H1 (cell line): ENCODE data around the gene SIK2. TPM values are rescaled to one million over a fixed set of nuclear protein-coding genes. Genes with fewer than 3 reads are reported as not detected.

Experiments used
- CTCF ChIA-PET: fragments of 300-600 bp; sonication (Branson Sonifier 250); formaldehyde crosslinking; loops from one replicate; lab custom pipeline; 2021; ENCODE audit not compliant: partially characterized antibody; lab: Charles Lee
- POLR2A ChIA-PET: fragments of 300-600 bp; sonication (Branson Sonifier 250); formaldehyde crosslinking; loops from one replicate; lab custom pipeline; 2021; ENCODE audit warnings: inconsistent platforms; ENCODE audit not compliant: partially characterized antibody; lab: Charles Lee
- DNase-seq, 2 experiments: peaks; one replicate each; pipeline versions ENCODE4 v3.0.0 to v3.0.0-alpha.2; 2010 to 2022; ENCODE audit warnings: low spot score in 2 of 2, low read depth in 1 of 2, mixed read lengths in 1 of 2
- FAIRE-seq: peaks from 2 replicates; lab custom pipeline; 2011; peaks lifted over from hg19 to GRCh38; lab: Jason Lieb, UNC
- H2AFZ ChIP-seq: 2 replicates; pipeline ENCODE4 v1.8.1; 2012; ENCODE audit warnings: low read length, inconsistent platforms
- H2AK5ac ChIP-seq: 2 replicates; pipeline ENCODE4 v1.6.1; 2013; ENCODE audit warnings: low read depth, low read length
- H2BK120ac ChIP-seq: replicated peaks from 2 replicates; pipeline ENCODE3; 2013; ENCODE audit warnings: low read depth, low read length, inconsistent platforms
- H2BK12ac ChIP-seq: 2 replicates; pipeline ENCODE4 v1.6.1; 2013; ENCODE audit warnings: low read depth, low read length
- H2BK15ac ChIP-seq: 2 replicates; pipeline ENCODE4 v1.6.1; 2013; ENCODE audit warnings: low read length
- H2BK20ac ChIP-seq: 2 replicates; pipeline ENCODE4 v1.6.1; 2013; ENCODE audit warnings: low read length
- H2BK5ac ChIP-seq: 2 replicates; pipeline ENCODE4 v1.6.1; 2013; ENCODE audit warnings: low read depth, low read length
- H3K14ac ChIP-seq: 2 replicates; pipeline ENCODE4 v1.6.1; 2013; ENCODE audit warnings: inconsistent platforms; ENCODE audit not compliant: insufficient read length
- H3K18ac ChIP-seq: 2 replicates; pipeline ENCODE4 v1.6.1; 2013; ENCODE audit warnings: low read length; ENCODE audit errors: extremely low read depth
- H3K23ac ChIP-seq: 2 replicates; pipeline ENCODE4 v1.6.1; 2013; ENCODE audit warnings: inconsistent platforms; ENCODE audit not compliant: insufficient read length
- H3K23me2 ChIP-seq: 2 replicates; pipeline ENCODE4 v1.6.1; 2013; ENCODE audit warnings: low read depth, low read length
- H3K27ac ChIP-seq: 2 replicates; pipeline ENCODE4 v1.6.1; 2011; ENCODE audit warnings: low read depth, low read length, inconsistent platforms
- H3K27me3 ChIP-seq, 4 experiments: replicated peaks in 1 of 4; 1 replicate in 1 of 4; 2 replicates in 3 of 4; pipeline versions ENCODE4 v1.6.1 to v1.8.1; 2011 to 2013; ENCODE audit warnings: low read length in 3 of 4, mild to moderate bottlenecking in 3 of 4, inconsistent platforms in 2 of 4, mixed read lengths in 2 of 4, moderate library complexity in 1 of 4; ENCODE audit not compliant: control insufficient read depth in 3 of 4, insufficient read depth in 3 of 4; ENCODE audit errors: extremely low read depth in 1 of 4
- H3K36me3 ChIP-seq, 4 experiments: 2 replicates each; pipeline versions ENCODE4 v1.6.1 to v1.8.1; 2011 to 2013; ENCODE audit warnings: mild to moderate bottlenecking in 4 of 4, low read length in 3 of 4, moderate library complexity in 2 of 4, control low read depth in 1 of 4, inconsistent platforms in 1 of 4; ENCODE audit not compliant: insufficient read depth in 4 of 4, control insufficient read depth in 2 of 4
- H3K4ac ChIP-seq: replicated peaks from 2 replicates; pipeline ENCODE3; 2013; ENCODE audit warnings: low read length, low read depth, mixed read lengths, inconsistent platforms; ENCODE audit not compliant: insufficient read length
- H3K4me1 ChIP-seq, 4 experiments: replicated peaks in 1 of 4; 1 replicate in 1 of 4; 2 replicates in 3 of 4; pipeline versions ENCODE4 v1.6.1 to v1.8.1; 2011 to 2013; ENCODE audit warnings: low read length in 3 of 4, inconsistent platforms in 2 of 4, mixed read lengths in 1 of 4; ENCODE audit not compliant: insufficient read depth in 4 of 4, control insufficient read depth in 3 of 4
- H3K4me2 ChIP-seq, 2 experiments: 2 replicates each; pipeline versions ENCODE4 v1.6.1 to v1.8.1; 2011 to 2013; ENCODE audit warnings: low read depth in 2 of 2, low read length in 2 of 2, control low read depth in 1 of 2, inconsistent platforms in 1 of 2, mild to moderate bottlenecking in 1 of 2; ENCODE audit not compliant: insufficient read depth in 1 of 2
- H3K4me3 ChIP-seq, 4 experiments: fragments of 200-600, 300-600 bp in 1 of 4; sonication (generic), shearing (Covaris generic), sonication (Bioruptor Twin) in 1 of 4; 2 replicates each; pipeline versions ENCODE4 v1.5.1 to v1.8.1; 2011 to 2016; ENCODE audit warnings: low read length in 4 of 4, low read depth in 3 of 4, control low read depth in 2 of 4, inconsistent platforms in 2 of 4, mild to moderate bottlenecking in 2 of 4, mixed read lengths in 1 of 4, moderate library complexity in 1 of 4; ENCODE audit not compliant: insufficient read depth in 2 of 4; ENCODE audit errors: extremely low read depth in 1 of 4
- H3K56ac ChIP-seq: replicated peaks from 2 replicates; pipeline ENCODE3; 2013; ENCODE audit warnings: low read depth, mild to moderate bottlenecking, mixed read lengths, low read length, inconsistent platforms; ENCODE audit not compliant: insufficient read length
- H3K79me1 ChIP-seq: 2 replicates; pipeline ENCODE4 v1.6.1; 2013; ENCODE audit warnings: low read depth, low read length, control low read depth
- H3K79me2 ChIP-seq, 2 experiments: 2 replicates each; pipeline versions ENCODE4 v1.6.1 to v1.8.1; 2012 to 2013; ENCODE audit warnings: low read length in 2 of 2, mild to moderate bottlenecking in 2 of 2, inconsistent platforms in 1 of 2; ENCODE audit not compliant: insufficient read depth in 2 of 2, control insufficient read depth in 1 of 2
- H3K9ac ChIP-seq, 4 experiments: replicated peaks in 1 of 4; 1 replicate in 1 of 4; 2 replicates in 3 of 4; pipeline versions ENCODE4 v1.6.1 to v1.8.1; 2011 to 2013; ENCODE audit warnings: low read depth in 3 of 4, low read length in 3 of 4, control low read depth in 2 of 4, mild to moderate bottlenecking in 2 of 4, moderate library complexity in 2 of 4, inconsistent platforms in 1 of 4; ENCODE audit errors: extremely low read depth in 1 of 4
- H3K9me3 ChIP-seq, 2 experiments: 2 replicates each; pipeline versions ENCODE4 v1.6.1 to v1.8.1; 2012 to 2013; ENCODE audit warnings: mild to moderate bottlenecking in 2 of 2, moderate library complexity in 2 of 2, control low read depth in 1 of 2, inconsistent platforms in 1 of 2, low read depth in 1 of 2, low read length in 1 of 2, mixed read lengths in 1 of 2; ENCODE audit not compliant: insufficient read depth in 2 of 2
- H4K20me1 ChIP-seq, 2 experiments: replicated peaks in 1 of 2; 2 replicates each; pipeline versions ENCODE3 to v1.8.1; 2011 to 2013; ENCODE audit warnings: inconsistent platforms in 2 of 2, low read length in 2 of 2, mild to moderate bottlenecking in 1 of 2; ENCODE audit not compliant: insufficient read depth in 2 of 2, control insufficient read depth in 1 of 2
- H4K5ac ChIP-seq: 2 replicates; pipeline ENCODE4 v1.6.1; 2013; ENCODE audit warnings: low read length, low read depth, mixed read lengths, inconsistent platforms; ENCODE audit not compliant: insufficient read length
- H4K8ac ChIP-seq: 2 replicates; pipeline ENCODE4 v1.8.0; 2013; ENCODE audit warnings: mild to moderate bottlenecking, moderate library complexity, low read length, inconsistent platforms; ENCODE audit not compliant: insufficient read depth; ENCODE audit errors: extremely low read depth
- H4K91ac ChIP-seq: replicated peaks from 2 replicates; pipeline ENCODE3; 2013; ENCODE audit warnings: low read length, mixed read lengths, inconsistent platforms; ENCODE audit not compliant: insufficient read length
- CTBP2 ChIP-seq: IDR thresholded peaks from 2 replicates; pipeline ENCODE4 v1.7.0; 2011; ENCODE audit warnings: borderline replicate concordance, mild to moderate bottlenecking, moderate library complexity, mixed read lengths, low read length; ENCODE audit not compliant: insufficient read depth, insufficient read length
- NANOG ChIP-seq: IDR thresholded peaks from 2 replicates; pipeline ENCODE4 v1.6.1; 2011; ENCODE audit warnings: low read length, low read depth, mild to moderate bottlenecking, inconsistent platforms; ENCODE audit not compliant: insufficient read depth, poor library complexity, severe bottlenecking
- WGBS, 2 experiments: shearing (Covaris generic) in 1 of 2; methylation state at CpG; one replicate each; pipeline versions ENCODE4 v1.1.6 to v1.1.7; 2013 to 2015; ENCODE audit warnings: low lambda C conversion rate in 2 of 2, mixed read lengths in 2 of 2, inconsistent platforms in 1 of 2, low coverage in 1 of 2, missing lambda C conversion rate in 1 of 2; ENCODE audit not compliant: insufficient replicate concordance in 2 of 2, insufficient coverage in 1 of 2, insufficient read length in 1 of 2; ENCODE audit errors: extremely low coverage in 1 of 2, missing lambda C conversion rate in 1 of 2; 5-methylcytosine and 5-hydroxymethylcytosine counted together
- polyA plus RNA-seq, 7 experiments: library from polyadenylated mRNA; depleted of rRNA in 3 of 7; stranded (reverse) in 5 of 7; unstranded in 2 of 7; fragments of >200 nt in 5 of 7; fragments of 200-250 nt in 2 of 7; gene quantifications; 1 replicate in 5 of 7; 2 replicates in 1 of 7; 4 replicates in 1 of 7; pipeline versions ENCODE4 v1.2.1 to v1.2.3, GENCODE V29; 2011 to 2013; ENCODE audit warnings: missing spikeins in 2 of 7, mixed read lengths in 2 of 7
- total RNA-seq: library from RNA; stranded (reverse); fragmentation: NEBNext Ultra II Directional; extraction: Animal tissue kit (Norgen Biotek cat#: 25700); gene quantifications from 2 replicates; pipeline ENCODE4 v1.2.1, GENCODE V29; 2021

Gene SIK2
- total and polyA plus RNA-seq, 2 of the 8 experiments (the other 6 are each of a cell fraction or from before 2014, with no cell fraction given): 8.8 to 11.2 TPM

DNA sequence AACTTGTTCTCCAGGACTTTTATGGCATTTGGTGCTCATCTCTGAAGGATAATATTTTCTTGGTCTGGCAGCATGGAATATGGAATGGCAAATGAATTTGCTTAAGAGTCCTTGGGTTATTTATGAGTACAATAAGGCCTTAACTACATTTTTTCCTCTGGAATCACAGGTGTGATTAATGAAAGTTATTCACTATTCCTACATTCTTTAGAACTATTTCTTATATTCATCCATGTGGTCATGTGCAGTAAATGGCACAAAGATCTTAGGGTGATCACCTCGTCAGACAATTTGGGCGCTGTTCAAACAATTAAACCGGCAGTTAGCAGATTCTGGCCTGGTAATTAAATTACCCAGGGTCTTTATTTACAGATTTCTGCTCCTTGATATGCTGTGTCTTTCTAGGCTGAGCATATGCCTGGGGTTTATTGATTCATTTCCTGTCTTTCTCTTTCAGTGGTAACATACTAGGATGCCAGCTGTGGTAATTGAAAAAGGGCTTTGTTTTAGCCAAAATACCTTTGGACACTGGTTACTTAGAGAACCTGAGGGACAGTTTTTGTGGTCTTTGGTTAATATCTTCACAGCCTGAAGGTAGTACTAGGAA is 31.6 kb downstream of the SIK2 start:
- H3K27ac ChIP-seq: no peak overlapping the region
- TF ChIP-seq CTBP2 (no peak), NANOG (no peak)

More for the DNA sequence above, 31.6 kb downstream of the SIK2 start:
- Histone ChIP-seq H3K23me2 (no peaks in the 10 kb centered on the region), H2BK15ac (no peak overlapping the region), H3K4ac (no peak overlapping the region), H3K4me3 (no peak overlapping the region), H2BK20ac (no peak overlapping the region), H4K20me1 (peaks cover 0 to 1% of the 10 kb centered on the region in 2 experiments), H2BK5ac (no peak overlapping the region), H3K36me3 (no peaks in the 10 kb centered on the region), H4K5ac (no peak overlapping the region), H3K14ac (no peak overlapping the region), H2AFZ (no peak overlapping the region), H2BK12ac (no peak overlapping the region), H3K18ac (no peak overlapping the region), H3K56ac (no peak overlapping the region), H3K79me1 (no peaks in the 10 kb centered on the region), H3K27me3 (no peaks in the 10 kb centered on the region), H2AK5ac (no peak overlapping the region), H3K4me1 (peaks cover 0 to 2% (median under 1%) of the 10 kb centered on the region in 4 experiments; a peak in 4 of 7 replicates), H2BK120ac (no peak overlapping the region), H3K79me2 (no peaks in the 10 kb centered on the region), H3K4me2 (no peak overlapping the region), H3K9ac (no peak overlapping the region), H3K9me3 (no peaks in the 10 kb centered on the region), H4K8ac (no peak overlapping the region), H3K23ac (no peak overlapping the region), H4K91ac (no peak overlapping the region)
- WGBS, 2 experiments: 55% methylated on average over 3 of the region's 3 CpGs; no CpG with 5 or more reads in 1 of the 2 experiments
- CTCF ChIA-PET: no interaction called here
- POLR2A ChIA-PET: no interaction called here
- DNase-seq (no peak), FAIRE-seq (no peak)
